ENCODE results near the gene BAHD1.

The BAHD1 gene

DNA sequence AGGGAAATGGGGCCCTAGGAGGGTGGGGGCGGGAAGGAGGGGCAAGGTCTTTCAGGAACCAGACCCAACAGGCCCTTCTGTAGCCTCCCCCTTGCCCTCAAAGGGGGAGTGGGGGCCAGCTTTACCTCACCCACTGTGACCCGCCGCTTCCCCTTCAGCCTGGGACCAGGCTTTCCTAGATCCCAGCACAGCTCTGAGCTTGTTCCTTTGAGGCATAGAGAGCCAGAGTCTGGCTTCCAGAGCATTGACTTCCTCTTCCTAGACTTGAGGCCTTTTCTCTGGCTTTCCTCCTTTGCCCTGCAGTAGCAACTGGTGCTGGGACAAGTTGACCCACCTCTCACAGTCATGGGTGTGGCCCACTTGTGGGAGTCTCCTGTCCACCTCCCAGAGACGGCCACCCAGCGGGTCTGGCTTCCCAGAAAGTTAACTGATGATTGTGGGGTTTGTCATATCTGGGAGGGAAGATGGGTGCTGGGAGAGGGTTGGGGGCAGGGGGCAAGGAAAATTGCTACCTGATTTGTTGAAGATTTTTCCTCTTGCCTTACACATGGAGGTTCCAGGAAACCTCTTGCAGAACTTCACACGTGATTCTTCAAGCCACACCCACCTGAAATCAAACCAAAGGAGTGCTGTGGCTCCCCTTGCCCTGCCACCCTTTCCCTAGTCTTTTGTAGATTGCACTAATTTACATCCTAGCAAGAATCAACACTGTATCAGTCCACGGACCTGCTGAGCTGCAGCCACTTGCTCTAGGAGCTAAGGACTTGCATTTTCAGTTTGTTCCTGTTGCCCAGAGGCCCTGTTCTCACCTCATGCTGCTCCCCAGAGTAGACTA, 25.9 kb downstream of the BAHD1 start:
- Histone ChIP-seq H3K79me2 (no peaks in the 10 kb centered on the region), H3K9me3 (ENCODE audit: control insufficient read depth, low read length) (no peaks in the 10 kb centered on the region), H3K4me1 (no peaks in the 10 kb centered on the region), H2AFZ (no peak overlapping the region), H3K4me3 (ENCODE audit: low read depth, low read length) (no peak overlapping the region), H3K27me3 (ENCODE audit: control insufficient read depth, insufficient read depth, low read length) (no peaks in the 10 kb centered on the region), H3K9ac (no peak overlapping the region), H3K36me3 (ENCODE audit: control insufficient read depth, insufficient read depth, low read length) (no peaks in the 10 kb centered on the region), H3K4me2 (ENCODE audit: low read length) (no peak overlapping the region), H3K27ac (no peak overlapping the region)
- TF ChIP-seq, protein P1, sequence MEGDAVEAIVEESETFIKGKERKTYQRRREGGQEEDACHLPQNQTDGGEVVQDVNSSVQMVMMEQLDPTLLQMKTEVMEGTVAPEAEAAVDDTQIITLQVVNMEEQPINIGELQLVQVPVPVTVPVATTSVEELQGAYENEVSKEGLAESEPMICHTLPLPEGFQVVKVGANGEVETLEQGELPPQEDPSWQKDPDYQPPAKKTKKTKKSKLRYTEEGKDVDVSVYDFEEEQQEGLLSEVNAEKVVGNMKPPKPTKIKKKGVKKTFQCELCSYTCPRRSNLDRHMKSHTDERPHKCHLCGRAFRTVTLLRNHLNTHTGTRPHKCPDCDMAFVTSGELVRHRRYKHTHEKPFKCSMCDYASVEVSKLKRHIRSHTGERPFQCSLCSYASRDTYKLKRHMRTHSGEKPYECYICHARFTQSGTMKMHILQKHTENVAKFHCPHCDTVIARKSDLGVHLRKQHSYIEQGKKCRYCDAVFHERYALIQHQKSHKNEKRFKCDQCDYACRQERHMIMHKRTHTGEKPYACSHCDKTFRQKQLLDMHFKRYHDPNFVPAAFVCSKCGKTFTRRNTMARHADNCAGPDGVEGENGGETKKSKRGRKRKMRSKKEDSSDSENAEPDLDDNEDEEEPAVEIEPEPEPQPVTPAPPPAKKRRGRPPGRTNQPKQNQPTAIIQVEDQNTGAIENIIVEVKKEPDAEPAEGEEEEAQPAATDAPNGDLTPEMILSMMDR (IDR thresholded peaks at IDR 0.05) = no peak

DNA sequence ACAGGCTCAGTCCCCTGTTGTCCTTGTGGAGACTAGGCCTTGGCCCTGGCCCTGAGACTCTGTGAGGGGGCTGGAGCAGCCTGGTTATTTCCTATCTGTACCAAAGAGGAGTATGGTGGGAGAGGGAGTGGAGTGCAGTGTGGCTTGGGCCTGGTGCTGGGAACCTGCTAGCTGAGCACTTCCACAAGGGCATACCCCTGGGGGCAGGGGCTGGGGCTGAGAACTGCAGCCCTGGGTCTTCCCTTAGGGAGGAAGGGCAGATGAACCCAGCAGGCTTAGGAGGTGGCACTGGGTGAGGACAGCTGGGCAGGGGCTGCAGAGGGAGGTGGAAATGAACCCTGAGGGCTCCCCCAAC, 26.5 kb downstream of the BAHD1 start:
- no peaks in the 10 kb centered on the region for H3K9me3 ChIP-seq (ENCODE audit: control insufficient read depth, low read length)
- H3K79me2 ChIP-seq = no peaks in the 10 kb centered on the region
- H3K4me3 ChIP-seq (ENCODE audit: low read depth, low read length) = no peak overlapping the region
- no peak overlapping the region for H2AFZ ChIP-seq
- H3K27me3 ChIP-seq (ENCODE audit: control insufficient read depth, insufficient read depth, low read length) = no peaks in the 10 kb centered on the region
- no peaks in the 10 kb centered on the region for H3K4me1 ChIP-seq
- H3K9ac ChIP-seq = no peak overlapping the region
- H3K4me2 ChIP-seq (ENCODE audit: low read length) = no peak overlapping the region
- H3K36me3 ChIP-seq (ENCODE audit: control insufficient read depth, insufficient read depth, low read length) = no peaks in the 10 kb centered on the region
- TF ChIP-seq, protein P1 (IDR thresholded peaks at IDR 0.05) = no peak
- H3K27ac ChIP-seq = no peak overlapping the region

DNA sequence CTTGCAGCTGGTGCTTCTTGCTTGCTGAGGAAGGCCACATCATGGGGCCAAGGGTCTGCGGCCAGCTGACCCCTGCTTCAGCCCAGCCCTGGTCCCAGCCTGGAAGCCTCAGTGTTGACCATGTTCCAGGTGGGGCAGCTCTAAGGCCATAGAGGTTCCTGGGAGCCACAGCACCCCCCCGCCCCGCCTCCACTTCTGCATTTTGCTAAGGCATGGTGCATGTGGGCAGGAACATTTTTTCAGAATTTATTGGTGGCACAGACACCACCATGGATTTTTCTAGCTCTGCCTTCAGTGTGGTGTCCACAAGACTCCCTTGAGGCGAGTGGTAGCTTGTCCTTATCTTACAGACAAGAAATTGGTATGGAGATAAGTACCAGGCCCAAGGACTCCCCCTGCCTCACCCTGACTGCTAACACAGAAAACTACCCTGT, 28.2 kb downstream of the BAHD1 start:
- H2AFZ ChIP-seq = no peak overlapping the region
- no peak overlapping the region for H3K27ac ChIP-seq
- H3K36me3 ChIP-seq (ENCODE audit: control insufficient read depth, insufficient read depth, low read length) = no peaks in the 10 kb centered on the region
- TF ChIP-seq, protein P1 (IDR thresholded peaks at IDR 0.05) = no peak
- no peaks in the 10 kb centered on the region for H3K79me2 ChIP-seq
- H3K4me1 ChIP-seq = no peaks in the 10 kb centered on the region
- no peaks in the 10 kb centered on the region for H3K9me3 ChIP-seq (ENCODE audit: control insufficient read depth, low read length)
- H3K27me3 ChIP-seq (ENCODE audit: control insufficient read depth, insufficient read depth, low read length) = no peaks in the 10 kb centered on the region
- no peak overlapping the region for H3K9ac ChIP-seq
- no peak overlapping the region for H3K4me3 ChIP-seq (ENCODE audit: low read depth, low read length)
- H3K4me2 ChIP-seq (ENCODE audit: low read length) = no peak overlapping the region

DNA sequence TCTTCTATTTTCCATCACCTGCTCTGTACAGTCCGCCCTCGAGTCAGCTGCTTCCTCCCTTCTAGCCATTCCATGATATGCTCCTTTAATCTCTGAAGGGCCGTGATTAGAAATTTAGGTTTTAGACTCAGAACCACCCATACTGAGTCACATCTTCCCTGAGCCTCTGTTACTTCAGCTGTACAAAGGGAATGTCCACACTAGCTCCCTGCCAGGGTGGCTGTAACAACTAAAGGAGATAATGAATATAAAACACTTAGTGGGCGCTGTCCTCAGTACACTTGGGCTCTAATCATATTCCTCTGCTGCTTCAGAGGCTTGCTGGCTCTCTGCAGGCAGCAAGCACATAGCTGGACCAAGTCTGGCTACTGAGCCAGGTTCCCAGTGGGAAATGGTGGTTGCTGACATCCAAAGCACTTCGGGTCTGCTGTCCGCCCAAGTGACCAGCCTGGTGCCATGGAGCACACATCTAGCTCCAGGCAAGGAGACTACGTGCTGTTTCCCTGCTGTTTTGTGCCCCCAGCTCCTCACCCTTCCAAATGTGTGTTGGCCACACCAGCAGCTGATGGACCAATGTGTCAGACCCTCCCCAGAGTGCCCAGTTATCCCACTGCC, 29.1 kb downstream of the BAHD1 start:
- peak overlapping the region; percentile 59 for H3K4me2 ChIP-seq (ENCODE audit: low read length)
- peak overlapping the region; percentile 83 for H2AFZ ChIP-seq
- no peaks in the 10 kb centered on the region for H3K4me1 ChIP-seq
- TF ChIP-seq, protein P1 (IDR thresholded peaks at IDR 0.05) = no peak
- H3K9me3 ChIP-seq (ENCODE audit: control insufficient read depth, low read length) = no peaks in the 10 kb centered on the region
- no peaks in the 10 kb centered on the region for H3K36me3 ChIP-seq (ENCODE audit: control insufficient read depth, insufficient read depth, low read length)
- H3K4me3 ChIP-seq (ENCODE audit: low read depth, low read length) = peak overlapping the region; percentile 34
- no peaks in the 10 kb centered on the region for H3K79me2 ChIP-seq
- H3K9ac ChIP-seq = no peak overlapping the region
- H3K27me3 ChIP-seq (ENCODE audit: control insufficient read depth, insufficient read depth, low read length) = no peaks in the 10 kb centered on the region
- H3K27ac ChIP-seq = peak overlapping the region; percentile 82
